Islet of Langerhans (tissue), 1 donor: ENCODE data around the gene MRPS9.
A peak's percentile ranks its signal among the peaks of the same experiment; 100 is the strongest.

Source experiments
- FAIRE-seq: peaks from one replicate; lab custom pipeline; 2011; peaks lifted over from hg19 to GRCh38; lab: Jason Lieb, UNC

MRPS9 gene

DNA sequence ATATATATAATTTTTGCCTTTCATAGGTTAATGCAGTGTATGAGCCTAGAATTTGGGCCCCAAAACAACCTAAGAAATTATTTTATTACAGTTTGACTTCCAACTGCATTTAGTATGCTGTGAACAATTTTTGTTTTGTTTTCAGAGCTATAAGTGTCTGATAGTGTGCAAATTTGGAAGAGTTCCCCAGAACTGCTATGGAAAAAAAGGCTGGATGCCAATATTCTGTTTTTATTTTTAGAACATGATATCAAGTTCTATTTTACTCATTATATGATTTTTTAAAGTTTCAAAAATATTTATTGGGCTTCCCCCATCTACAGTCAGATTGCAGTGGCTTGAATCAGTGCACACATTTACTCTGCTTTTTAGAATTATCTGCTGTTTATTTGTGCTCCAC, 42.6 kb downstream of the MRPS9 start:
- FAIRE-seq, result no peak

DNA sequence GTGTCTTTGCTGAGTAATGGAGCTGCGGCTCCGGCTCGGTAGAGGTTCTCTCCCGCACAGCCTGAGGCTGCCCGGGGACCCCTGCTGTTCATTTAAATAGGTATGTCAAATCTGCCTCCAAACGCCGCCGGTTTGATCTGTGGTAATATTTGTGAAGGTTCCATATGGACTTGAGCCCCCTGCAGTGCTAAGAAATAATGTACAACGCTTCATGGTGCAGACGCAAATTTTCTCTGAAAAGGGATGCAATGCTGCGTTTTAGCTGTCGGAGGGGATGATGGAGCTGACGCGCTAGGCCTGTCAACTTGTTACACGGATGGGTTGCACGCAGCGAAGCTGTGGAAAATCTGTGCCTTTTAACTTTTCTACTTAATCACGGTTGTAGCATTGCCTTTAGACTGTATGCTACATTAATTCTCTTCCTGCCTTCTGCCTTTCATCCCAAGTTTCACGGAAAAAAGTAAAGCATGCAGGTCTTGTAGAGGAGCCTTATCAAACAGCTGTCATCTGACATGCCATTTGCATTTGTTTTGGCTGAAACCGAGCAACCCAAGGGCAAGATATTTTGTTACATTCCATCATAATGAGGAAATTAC, 43.2 kb downstream of the MRPS9 start:
- FAIRE-seq, result no peak

DNA sequence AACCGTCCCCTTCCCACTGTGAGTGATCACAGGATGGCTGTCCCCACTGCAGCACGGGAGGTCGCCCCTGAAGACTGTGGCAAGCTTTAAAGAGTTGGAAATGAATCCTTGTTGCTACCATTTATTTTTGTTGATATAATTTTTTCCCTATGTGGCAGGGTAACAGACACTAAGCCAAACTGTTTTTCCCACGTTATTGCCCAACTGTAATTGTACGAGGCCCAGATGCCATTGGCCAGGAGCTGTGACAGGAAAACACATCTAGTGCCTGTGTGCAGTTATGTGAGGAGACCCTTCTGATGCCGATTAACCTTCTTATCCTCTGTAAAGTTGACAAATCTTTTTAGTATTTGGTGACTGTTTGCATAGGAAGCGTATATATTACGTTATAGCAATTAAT, 44.2 kb downstream of the MRPS9 start:
- FAIRE-seq, result no peak

DNA sequence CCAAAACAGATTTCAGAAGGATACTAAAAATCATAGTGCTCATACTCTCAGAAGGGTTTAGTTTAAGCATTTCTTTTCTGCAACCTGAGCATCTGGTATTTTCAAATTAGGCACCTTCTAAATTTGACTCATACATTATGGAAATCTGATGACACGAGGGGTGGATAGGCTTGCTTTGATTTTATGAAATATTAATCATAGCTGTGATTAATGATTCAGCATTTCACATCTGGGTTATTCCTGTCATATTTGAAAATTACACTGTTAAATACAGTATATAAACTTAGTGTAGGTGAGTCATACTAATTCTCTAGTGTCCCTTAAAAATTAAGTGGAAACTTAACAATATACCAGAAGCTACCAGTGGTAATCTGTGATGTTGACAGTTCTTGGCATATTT, 47.7 kb downstream of the MRPS9 start:
- no peak for FAIRE-seq

DNA sequence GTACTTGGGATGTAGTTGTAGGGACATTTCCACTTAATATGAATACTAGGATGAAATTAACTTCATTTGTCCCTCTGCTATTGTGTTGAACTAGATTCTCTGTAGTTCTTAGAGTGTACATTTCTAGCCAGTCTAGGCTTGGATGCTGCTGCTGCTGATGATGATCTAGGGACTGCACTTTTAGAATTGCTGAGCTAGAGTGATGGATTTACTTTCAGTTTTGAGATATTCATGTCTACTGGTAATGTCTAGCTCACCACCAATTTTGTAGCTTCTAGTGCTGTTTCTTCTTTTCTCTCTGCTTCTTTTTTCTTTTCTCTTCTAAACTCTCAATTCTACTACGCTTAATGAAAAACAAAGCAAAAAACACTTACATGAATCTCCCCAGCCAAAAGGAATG, 49.4 kb downstream of the MRPS9 start:
- no peak for FAIRE-seq

DNA sequence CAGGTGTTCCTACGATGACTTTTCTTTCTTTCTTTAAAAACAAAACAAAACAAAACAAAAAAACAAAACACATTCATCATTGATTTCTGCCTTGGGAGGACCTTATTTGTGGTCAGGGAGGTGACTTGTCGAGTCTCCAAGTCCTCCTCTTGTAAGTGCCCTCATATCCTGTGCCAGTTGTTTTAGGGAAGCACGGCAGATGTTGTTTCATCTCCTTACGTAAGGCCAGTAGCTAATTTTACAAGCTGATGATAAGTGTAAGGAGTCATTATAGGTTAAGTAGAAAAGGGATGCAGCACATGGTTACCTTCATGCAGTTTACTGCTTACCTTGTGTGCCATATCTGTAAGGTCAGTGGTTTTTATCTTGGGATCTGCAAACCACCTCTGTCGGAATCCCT, 52.2 kb downstream of the MRPS9 start:
- FAIRE-seq, result no peak

DNA sequence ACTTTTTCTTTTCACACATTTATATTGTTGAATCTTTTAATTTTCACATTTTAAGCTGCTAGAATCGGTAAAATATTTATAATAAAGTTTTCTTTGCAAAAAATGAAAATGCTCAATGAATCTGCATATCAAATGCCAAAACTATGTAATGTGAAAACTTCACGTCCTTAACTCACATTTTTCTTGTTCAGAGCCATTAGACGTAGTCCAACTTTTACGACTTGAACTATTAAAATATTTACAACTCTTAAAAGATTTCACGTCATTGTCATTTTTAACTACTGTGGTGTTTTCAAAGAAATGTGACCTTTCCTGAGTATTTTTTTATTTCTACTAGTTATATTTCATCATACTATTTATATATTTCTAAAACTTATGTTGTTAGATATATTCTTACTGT, 54.9 kb downstream of the MRPS9 start:
- no peak for FAIRE-seq

DNA sequence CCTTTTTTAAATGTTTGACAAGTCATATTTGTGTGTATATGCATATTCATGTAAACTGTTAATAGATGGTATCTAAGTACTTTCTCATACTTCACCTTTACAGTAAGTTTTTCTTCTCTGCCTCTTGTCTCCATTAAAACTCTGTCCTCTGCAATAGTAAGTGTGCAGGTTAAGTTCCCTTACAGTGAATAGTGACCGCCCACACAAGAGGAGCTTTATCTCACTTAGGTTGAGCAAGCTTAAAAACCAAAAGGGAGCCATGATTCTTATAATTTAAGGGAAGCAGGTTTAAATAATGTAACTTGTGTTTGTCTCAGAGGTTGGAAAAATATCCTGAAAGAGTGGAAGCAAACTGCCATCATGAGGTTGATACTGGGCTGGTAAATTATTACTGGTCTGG, 61.3 kb downstream of the MRPS9 start:
- FAIRE-seq, result no peak

DNA sequence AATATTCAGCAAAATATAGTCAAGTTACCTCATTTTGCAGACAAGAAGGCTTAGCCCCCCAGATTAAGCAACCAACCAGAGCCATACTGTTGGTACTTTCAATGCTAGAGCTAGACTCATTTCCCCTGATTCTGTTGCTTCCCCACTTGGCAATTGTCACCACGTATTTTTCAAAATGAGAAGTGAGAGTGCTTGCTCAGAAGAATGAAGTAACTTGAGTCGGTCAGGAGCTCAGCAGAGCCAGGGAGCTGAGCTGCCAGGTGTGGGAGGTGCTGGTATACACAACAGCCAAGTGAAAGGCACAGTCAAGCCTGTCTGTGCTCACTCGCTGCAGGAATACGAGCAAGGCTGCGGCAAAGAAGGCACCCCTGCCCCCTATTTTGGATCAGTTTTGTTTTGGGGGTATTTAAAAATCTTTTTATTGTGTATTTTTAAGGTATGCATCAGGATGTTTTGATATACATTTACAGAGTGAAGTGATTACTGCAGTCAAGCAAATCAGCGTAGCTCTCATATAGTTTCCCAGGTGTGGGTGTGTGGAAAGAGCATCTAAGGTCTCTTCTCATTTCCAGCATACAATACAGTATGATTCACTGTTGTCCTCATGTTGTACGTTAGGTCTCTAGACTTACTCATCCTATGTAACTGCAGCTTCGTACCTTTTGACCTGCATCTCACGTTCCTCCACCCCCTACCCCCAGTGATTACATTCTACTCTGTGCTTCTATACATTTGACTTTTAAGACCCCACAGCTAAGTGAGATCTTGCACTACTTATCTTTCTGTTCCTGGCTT, 62.4 kb downstream of the MRPS9 start:
- FAIRE-seq, result no peak

DNA sequence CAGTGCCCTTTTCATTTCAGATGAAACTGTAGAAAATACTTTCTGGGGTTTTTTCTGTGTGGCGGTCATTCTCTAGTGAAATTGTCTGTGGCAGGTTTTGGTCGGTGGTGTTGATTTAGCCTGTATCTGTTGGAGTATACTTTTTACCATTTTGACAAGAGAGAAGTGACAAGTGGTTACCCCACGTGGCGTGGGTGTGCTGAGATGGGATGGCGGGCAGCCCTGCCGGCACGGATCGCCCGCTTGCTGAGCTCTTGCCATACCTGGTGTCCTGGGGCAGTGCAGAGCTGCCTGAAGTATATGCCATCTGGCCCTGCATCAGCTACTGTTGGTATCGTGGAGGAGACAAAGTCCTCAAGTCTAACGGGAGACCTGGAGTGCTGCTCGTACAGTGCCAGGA, 64.1 kb downstream of the MRPS9 start:
- no peak for FAIRE-seq

DNA sequence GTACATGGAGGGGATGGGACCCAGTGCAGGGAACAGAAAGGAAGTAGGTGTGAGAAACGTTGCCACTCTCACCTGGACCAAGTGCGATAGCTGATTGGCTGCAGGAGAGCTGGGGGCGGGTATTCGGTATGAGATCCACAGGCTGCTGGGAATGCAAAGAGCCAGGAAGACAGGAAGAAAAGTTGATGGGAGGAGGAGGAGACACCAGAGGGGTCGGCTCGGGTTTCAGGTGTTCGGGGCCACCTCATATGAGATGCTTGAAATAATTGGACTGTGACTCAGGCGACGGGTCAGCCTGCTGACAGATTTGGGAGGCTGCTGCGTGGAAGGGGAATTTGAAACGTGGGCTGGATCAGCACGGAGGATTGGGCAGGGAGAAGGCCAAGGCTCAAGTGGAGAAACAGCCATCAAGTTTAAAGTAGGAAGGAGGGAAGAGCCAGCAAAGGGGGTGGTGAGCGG, 65.1 kb downstream of the MRPS9 start:
- no peak for FAIRE-seq

DNA sequence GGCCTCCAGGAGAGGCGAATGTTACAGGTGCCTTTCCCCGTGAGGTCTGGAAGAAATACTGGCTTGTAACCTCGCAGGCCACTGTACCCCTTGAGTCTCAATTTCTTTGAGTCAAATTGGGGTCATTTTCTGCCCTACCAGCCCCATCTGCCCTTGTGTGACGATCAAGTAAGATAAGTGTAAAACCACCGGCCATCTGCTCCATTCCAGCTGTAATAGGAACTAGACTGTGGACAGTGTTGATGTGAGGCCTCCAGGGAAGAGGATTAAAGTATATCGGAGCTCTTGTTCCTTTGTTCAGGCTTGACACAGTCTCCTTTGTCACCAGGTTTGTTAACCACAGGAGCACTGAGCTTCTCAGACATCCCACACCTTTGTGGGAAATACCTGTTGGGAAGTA, 65.6 kb downstream of the MRPS9 start:
- no peak for FAIRE-seq

DNA sequence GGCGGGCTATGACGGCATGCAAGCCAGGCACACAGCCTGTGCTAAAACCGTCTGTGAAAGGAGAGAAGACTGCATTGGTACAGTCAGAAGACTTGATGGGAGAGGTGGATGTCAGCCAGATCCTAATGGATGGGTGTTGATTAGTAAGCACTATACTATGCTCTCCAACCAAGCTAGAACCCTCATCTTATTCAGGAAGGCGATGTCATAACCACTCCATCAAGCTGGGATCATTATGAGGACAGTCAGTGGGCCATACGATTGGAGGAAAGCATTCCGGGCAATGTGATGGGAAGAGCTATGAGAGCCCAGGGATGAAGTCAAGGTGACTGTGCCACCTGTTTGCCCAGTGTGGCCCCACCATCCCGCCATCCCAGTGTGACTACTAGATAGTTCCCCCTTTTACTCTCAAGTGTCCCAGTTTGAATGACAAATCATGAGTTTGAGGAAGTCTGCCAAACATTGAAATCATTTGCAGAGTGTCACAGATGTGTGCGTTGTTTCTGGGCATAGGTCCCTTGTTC, 66.4 kb downstream of the MRPS9 start:
- FAIRE-seq, result no peak

DNA sequence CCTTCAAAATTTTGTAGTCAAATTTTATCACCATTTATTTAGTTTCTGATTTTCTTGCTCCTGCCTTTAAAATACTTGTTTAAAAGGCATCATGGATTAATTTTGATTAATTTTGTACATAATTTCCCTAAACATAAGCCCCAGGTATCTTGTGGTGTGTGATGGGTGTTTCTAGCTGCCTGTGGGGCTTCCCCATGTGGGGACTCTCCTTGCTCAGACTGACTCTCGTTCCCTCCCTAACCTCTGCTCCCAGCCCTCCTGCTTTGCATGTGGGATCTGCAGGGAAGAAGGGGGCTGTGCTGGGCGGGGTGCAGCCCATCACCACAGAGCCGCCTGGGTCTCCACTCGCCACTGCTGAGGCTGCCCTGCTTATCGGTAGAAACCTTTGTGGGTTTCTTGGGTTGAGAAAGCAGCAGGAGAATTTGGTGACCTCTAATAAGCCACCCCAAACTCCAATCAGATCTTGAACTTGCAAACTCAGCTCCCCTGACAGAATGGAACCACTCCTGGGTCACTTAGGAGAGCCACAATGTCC, 72.5 kb downstream of the MRPS9 start:
- FAIRE-seq, result no peak

DNA sequence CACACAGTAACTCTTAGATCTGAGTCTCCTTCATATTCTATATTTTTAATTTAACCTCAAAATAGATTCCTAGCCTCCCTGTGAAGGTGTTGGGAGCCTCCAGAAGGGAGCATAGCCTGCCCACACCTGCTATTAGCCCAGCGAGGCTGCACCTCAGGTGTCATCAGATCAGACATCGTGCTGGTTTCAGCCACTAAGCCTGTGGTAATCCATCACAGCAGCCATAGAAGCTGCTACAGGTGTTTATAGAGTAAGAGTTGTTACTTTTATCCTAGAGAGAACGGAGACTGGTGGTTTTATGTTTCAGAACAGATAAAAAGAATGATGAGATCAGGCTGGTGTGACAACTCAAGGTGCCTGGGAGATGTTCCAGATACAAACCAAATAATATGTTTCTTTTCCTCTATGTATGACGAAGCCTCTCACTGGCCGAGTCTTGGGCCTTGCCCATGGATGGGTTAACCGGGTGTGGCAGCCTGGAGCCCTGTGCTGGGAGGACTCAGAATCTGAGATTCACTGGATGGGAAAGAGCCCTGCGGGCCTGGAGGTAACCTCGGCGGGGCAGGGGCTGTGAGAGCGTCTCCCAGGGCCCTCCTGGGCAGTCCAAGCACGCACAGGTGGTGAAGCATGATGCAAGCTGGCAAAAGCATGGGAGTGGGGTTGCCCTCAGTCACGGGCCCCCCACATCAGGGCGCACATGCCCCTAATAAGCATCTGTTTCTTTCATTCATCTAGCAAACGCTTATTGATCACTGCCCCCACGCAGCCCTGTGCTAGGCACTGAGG, 73.7 kb downstream of the MRPS9 start:
- FAIRE-seq, result no peak

DNA sequence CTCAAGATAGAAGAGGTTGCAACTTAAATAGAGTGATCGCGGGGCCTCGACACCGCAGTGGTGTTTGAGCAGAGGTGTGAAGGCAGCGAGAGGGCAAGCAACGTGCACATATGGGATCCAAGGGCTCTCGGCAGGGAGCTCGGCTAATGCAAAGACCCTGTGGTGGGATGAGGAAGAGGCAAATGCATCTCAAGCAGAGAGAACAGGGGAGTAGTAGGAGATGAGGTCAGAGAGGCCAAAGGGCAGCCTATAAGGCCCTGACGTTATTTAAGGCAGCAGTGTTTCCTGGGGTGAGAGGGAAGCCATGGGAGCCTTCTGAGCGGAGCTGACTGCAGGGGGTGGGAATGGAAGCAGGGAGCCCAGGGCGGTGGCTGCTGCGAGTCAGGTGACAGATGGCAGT, 74.5 kb downstream of the MRPS9 start:
- FAIRE-seq, result no peak

DNA sequence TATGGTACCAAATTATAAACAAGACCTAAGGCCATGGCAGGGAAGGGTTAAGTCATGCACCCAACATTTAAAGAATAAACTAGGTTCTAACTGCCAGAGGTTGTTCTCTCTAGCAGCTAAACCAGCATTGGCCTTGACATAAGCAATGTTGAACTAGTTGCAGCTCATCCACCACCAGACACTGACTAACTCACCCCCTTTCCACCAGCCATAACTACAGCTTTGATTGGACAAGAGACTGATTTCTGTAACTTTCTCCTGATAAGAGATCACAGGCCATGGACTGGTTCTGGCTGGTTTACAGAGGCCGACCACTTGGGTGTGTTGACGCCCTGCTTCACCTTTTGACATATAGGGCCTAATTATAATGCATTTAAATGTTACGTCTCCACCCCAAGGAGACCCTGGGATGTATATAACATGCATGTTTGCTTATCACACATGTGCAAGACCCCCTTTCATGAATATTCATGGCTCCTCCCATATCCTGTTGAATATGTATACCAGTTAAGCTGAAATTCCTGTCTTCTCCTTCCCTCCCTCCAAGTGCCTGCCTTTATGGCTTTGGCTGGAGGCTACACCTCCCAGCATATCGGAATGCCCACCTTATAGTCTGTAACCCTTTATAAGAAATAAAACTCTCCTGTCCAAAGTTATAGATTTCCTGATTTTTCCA, 75.9 kb downstream of the MRPS9 start:
- FAIRE-seq, result no peak

DNA sequence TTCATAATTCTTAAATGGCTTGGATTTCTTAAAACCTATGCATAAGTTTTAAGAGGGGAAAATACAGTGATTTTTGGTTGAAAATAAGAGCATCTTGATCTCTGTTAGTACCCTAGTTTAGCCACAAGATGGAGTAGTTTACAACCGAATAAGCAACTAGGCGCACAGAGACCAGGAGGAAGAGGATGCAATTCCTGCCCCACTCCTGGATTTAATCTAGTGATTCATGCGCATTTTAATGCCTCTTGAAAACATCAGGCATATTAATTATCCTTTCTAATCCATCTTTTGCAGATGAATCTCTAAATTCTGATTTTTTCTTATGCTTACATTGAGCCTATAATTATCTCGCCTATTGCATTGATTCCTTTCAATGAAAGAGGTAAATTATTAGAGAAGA, 76.7 kb downstream of the MRPS9 start:
- FAIRE-seq, result peak; percentile 96

DNA sequence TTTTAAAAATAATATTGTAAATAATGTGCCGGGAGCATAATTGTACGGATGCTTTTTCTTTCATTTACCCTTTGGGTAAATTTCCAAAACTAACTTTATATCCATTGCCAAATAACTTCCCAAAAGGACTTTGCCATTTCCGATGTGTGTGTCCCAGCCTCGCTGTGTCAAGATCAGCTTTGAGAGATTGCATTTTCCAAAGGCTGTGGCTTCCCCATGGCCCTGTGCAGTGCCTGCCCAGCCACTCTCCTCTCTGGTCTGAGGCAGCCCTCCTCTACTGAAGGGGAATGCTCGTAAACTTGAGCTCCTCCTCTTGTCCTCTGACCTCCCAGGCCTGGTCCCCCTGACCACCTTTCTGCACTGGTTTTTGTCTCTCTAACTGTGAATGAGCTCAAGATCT, 78.5 kb downstream of the MRPS9 start:
- no peak for FAIRE-seq

DNA sequence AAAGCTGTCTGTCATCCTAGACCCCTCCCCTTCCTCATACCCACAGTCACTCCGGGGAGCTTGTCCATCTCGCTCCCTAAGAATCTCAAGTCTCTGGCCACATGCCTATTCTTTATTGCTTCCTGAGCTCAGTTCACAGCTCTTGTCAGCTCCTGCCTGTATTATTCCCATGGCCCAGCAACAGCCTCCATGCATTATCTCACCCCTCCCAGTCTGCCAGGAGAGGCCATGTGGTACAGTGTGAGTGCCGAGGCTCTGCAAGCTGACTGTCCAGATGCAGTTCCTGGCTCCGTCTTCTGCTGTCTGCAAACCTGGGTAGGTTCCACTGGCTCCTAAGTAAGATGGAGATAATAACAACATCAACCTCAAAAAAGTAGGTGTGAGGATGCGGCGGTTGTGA, 79.7 kb downstream of the MRPS9 start:
- FAIRE-seq, result no peak

DNA sequence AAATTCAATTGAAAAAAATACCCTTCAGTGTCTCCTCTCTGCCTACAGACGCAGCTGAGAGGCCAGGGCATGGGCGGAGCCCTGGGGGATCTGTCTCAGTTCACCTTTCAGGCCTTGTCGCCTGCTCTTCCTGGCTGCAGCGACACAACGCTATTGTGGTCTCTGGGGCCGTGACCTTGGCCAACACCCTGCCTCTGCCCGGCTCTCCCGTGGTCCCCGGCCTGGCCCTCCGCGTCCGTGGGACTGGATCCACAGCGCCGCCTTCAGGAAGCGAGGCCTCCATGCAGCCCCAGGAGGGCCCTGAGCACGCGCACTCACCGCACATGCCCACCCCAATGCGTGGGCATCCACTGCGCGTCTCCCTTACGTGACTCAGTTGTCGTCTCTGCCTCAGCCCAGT, 81.1 kb downstream of the MRPS9 start:
- FAIRE-seq, result no peak

DNA sequence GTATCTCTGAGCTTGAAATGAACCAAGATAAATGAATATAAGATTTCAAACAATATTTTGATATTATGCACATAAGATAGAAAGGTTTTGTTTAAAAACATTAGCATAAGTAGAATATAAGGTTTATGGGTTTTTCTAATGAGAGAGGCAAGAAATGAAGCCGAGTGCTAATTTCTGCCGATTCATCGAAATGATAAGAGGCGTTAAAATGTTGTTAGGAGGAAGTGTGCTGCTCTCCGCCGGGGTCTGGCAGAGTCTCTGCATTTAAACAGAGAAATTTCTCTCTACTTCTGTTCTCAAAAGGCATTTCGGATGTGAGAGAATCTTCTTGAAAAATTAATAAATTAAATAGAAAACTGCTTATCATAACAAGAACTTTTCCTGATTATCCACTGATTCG, 83.6 kb downstream of the MRPS9 start:
- FAIRE-seq, result peak; percentile 60
